OCI-LY1 (cell line): Measurements from ENCODE around the gene OR2F2.

ENCODE experiments used
- H2AFZ ChIP-seq: fragments of 200-600 bp; sonication (generic), shearing (Covaris generic); 2 replicates; pipeline ENCODE4 v1.6.0; 2014; ENCODE audit warnings: antibody characterized with exemption, mild to moderate bottlenecking, low read length
- H3F3A ChIP-seq: fragments of 200-600 bp; sonication (generic), shearing (Covaris generic); 2 replicates; pipeline ENCODE4 v1.6.0; 2014; ENCODE audit warnings: mild to moderate bottlenecking, antibody characterized with exemption, low read length, moderate library complexity; ENCODE audit not compliant: insufficient read depth
- H3K27ac ChIP-seq: fragments of 200-600 bp; sonication (generic); 2 replicates; pipeline ENCODE4 v1.5.1; 2014; ENCODE audit warnings: low read length, mixed run types, mild to moderate bottlenecking, low read depth; ENCODE audit not compliant: poor library complexity, severe bottlenecking
- H3K27me3 ChIP-seq: fragments of 200-600 bp; sonication (generic); 2 replicates; pipeline ENCODE4 v1.6.0; 2014; ENCODE audit warnings: antibody characterized with exemption, mild to moderate bottlenecking, low read length, moderate library complexity; ENCODE audit not compliant: insufficient read depth
- H3K36me3 ChIP-seq: fragments of 200-600 bp; sonication (generic); 2 replicates; pipeline ENCODE4 v1.6.1; 2014; ENCODE audit warnings: mild to moderate bottlenecking, antibody characterized with exemption, low read length, moderate library complexity, mixed read lengths; ENCODE audit not compliant: insufficient read depth
- H3K4me1 ChIP-seq: fragments of 200-600 bp; sonication (generic); 2 replicates; pipeline ENCODE4 v1.5.1; 2014; ENCODE audit warnings: mild to moderate bottlenecking, low read length, moderate library complexity; ENCODE audit not compliant: insufficient read depth, severe bottlenecking
- H3K4me2 ChIP-seq: fragments of 200-600 bp; sonication (generic), shearing (Covaris generic); 2 replicates; pipeline ENCODE4 v1.6.1; 2014; ENCODE audit warnings: low read length
- H3K4me3 ChIP-seq: fragments of 200-600 bp; sonication (generic); 2 replicates; pipeline ENCODE4 v1.5.1; 2014; ENCODE audit warnings: low read length, low read depth, mild to moderate bottlenecking, mixed read lengths; ENCODE audit not compliant: poor library complexity, severe bottlenecking
- H3K79me2 ChIP-seq: fragments of 200-600 bp; shearing (Covaris generic); 2 replicates; pipeline ENCODE4 v1.6.1; 2016; ENCODE audit warnings: mixed run types, low read length, mixed read lengths; ENCODE audit not compliant: insufficient read depth
- H3K9ac ChIP-seq: fragments of 200-600 bp; sonication (generic), shearing (Covaris generic); 2 replicates; pipeline ENCODE4 v1.6.1; 2014; ENCODE audit warnings: mild to moderate bottlenecking, low read length, mixed read lengths
- H3K9me2 ChIP-seq: fragments of 200-600 bp; sonication (generic), shearing (Covaris generic); 2 replicates; pipeline ENCODE4 v1.6.1; 2014; ENCODE audit warnings: low read depth, mild to moderate bottlenecking, low read length, mixed read lengths
- H3K9me3 ChIP-seq: fragments of 200-600 bp; shearing (Covaris generic); 2 replicates; pipeline ENCODE4 v1.6.1; 2014; ENCODE audit warnings: low read length, mixed read lengths
- H4K20me1 ChIP-seq: fragments of 200-600 bp; sonication (generic), shearing (Covaris generic); 2 replicates; pipeline ENCODE4 v1.6.0; 2016; ENCODE audit warnings: mild to moderate bottlenecking, low read length; ENCODE audit not compliant: insufficient read depth
- CTCF ChIP-seq: fragments of 200-600 bp; sonication (generic), shearing (Covaris generic); IDR thresholded peaks from 2 replicates; pipeline ENCODE4 v1.5.1; 2017; ENCODE audit warnings: mild to moderate bottlenecking, antibody characterized with exemption, low read length, moderate library complexity, mixed read lengths
- EZH2 ChIP-seq: fragments of 200-600 bp; sonication (generic), shearing (Covaris generic); IDR thresholded peaks from 2 replicates; pipeline ENCODE4 v1.8.0; 2017; ENCODE audit warnings: borderline replicate concordance, mixed run types, mild to moderate bottlenecking, antibody characterized with exemption, low read length, moderate library complexity, mixed read lengths

OR2F2 gene

GRCh38 chr7:143900230-143900766, 34.7 kb upstream of the OR2F2 start:
- H3K27me3 ChIP-seq: no peaks in the 10 kb centered on the region
- H3K9ac ChIP-seq: no peak overlapping the region
- no peaks in the 10 kb centered on the region for H3K9me2 ChIP-seq
- H3K36me3 ChIP-seq: no peaks in the 10 kb centered on the region
- no peaks in the 10 kb centered on the region for H3K9me3 ChIP-seq
- H3K79me2 ChIP-seq: no peaks in the 10 kb centered on the region
- H3K27ac ChIP-seq: no peak overlapping the region
- H3K4me1 ChIP-seq: peaks cover 7% of the 10 kb centered on the region
- H3F3A ChIP-seq: no peaks in the 10 kb centered on the region
- H2AFZ ChIP-seq: no peak overlapping the region
- no peaks in the 10 kb centered on the region for H4K20me1 ChIP-seq
- no peak overlapping the region for H3K4me2 ChIP-seq
- H3K4me3 ChIP-seq: no peak overlapping the region
- TF ChIP-seq CTCF: no peak
- TF ChIP-seq EZH2: no peak

DNA sequence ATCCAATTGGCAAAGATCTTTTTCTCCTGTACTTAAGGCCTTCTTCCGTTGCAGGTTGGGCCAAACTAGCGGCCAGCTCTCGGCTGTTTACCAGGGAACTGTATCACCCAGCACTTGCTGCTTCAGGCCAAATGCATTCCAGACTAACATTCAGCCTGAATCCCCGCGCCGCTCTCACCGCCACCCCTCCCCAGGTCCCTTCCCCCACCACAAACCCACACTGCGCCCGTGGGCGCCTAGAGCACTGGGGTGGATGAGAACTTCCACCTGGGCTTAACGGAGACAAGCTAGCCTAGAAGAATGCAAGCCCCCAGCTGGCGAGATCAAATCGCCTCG, 33.7 kb upstream of the OR2F2 start:
- no peaks in the 10 kb centered on the region for H3K79me2 ChIP-seq
- H2AFZ ChIP-seq: peak overlapping the region; percentile 33; the same call in 1 of the 2 replicates
- TF ChIP-seq EZH2 (no peak), CTCF (no peak)

GRCh38 chr7:143901668-143902331, 33.2 kb upstream of the OR2F2 start, which contains the start of gene TCAF1:
TCAF1 (minus strand) TSS chr7:143902176; CDS start chr7:143876608, 25,568 bp downstream.
- no peaks in the 10 kb centered on the region for H3K9me2 ChIP-seq
- H3K36me3 ChIP-seq: no peaks in the 10 kb centered on the region
- peak within 1 kb of the TSS; percentile 33; the same call in 1 of the 2 replicates for H2AFZ ChIP-seq
- no peaks in the 10 kb centered on the region for H3K27me3 ChIP-seq
- H3K9ac ChIP-seq: peak within 1 kb of the TSS; percentile 58
- H3F3A ChIP-seq: no peaks in the 10 kb centered on the region
- H3K79me2 ChIP-seq: no peaks in the 10 kb centered on the region
- no peaks in the 10 kb centered on the region for H4K20me1 ChIP-seq
- H3K4me2 ChIP-seq: peak within 1 kb of the TSS; percentile 73
- peak within 1 kb of the TSS; percentile 66 for H3K4me3 ChIP-seq
- TF ChIP-seq CTCF (peak; percentile 71), EZH2 (no peak)
- peaks cover 7% of the 10 kb centered on the region for H3K4me1 ChIP-seq
- H3K27ac ChIP-seq: no peak within 1 kb of the TSS
- no peaks in the 10 kb centered on the region for H3K9me3 ChIP-seq

More for the DNA sequence above, 33.7 kb upstream of the OR2F2 start:
- peaks cover 7% of the 10 kb centered on the region for H3K4me1 ChIP-seq
- no peak overlapping the region for H3K27ac ChIP-seq
- H4K20me1 ChIP-seq: no peaks in the 10 kb centered on the region
- H3K9ac ChIP-seq: peak overlapping the region; percentile 58
- H3K9me2 ChIP-seq: no peaks in the 10 kb centered on the region
- no peaks in the 10 kb centered on the region for H3K27me3 ChIP-seq
- H3K4me2 ChIP-seq: peak overlapping the region; percentile 73
- no peaks in the 10 kb centered on the region for H3K9me3 ChIP-seq
- no peaks in the 10 kb centered on the region for H3K36me3 ChIP-seq
- peak overlapping the region; percentile 66 for H3K4me3 ChIP-seq
- no peaks in the 10 kb centered on the region for H3F3A ChIP-seq
